Measurements from ENCODE around the gene NF2. TPM values are rescaled to one million over a fixed set of nuclear protein-coding genes. Genes with fewer than 3 reads are reported as not detected.

Gene NF2
- total RNA-seq, 2 experiments from 2014 or later: 23.1 to 24.5 TPM

GRCh38 chr22:29661336-29661735, 57.9 kb downstream of the NF2 start:
- Histone ChIP-seq H3K9me3 (ENCODE audit: control insufficient read depth in 1 of 2, insufficient read depth in 1 of 2, low read length in 2 of 2) (no peaks in the 10 kb centered on the region), H3K4me3 (ENCODE audit: low read length) (no peak overlapping the region), H3K27ac (ENCODE audit: low read depth in 1 of 2, low read length in 2 of 2) (no peak overlapping the region), H3K27me3 (ENCODE audit: control insufficient read depth in 1 of 2, insufficient read depth in 2 of 2, low read length in 2 of 2) (no peaks in the 10 kb centered on the region), H3K4me1 (ENCODE audit: insufficient read depth, low read length) (no peaks in the 10 kb centered on the region), H3K36me3 (ENCODE audit: insufficient read depth, low read length) (peaks cover 57% of the 10 kb centered on the region)
- Mint-ChIP-seq H3K36me3 (ENCODE audit: low read depth) (peaks cover 89% of the 10 kb centered on the region), H3K4me1 (ENCODE audit: low read depth) (no peaks in the 10 kb centered on the region), H3K27me3 (no peaks in the 10 kb centered on the region), H3K9me3 (no peaks in the 10 kb centered on the region), H3K27ac (no peak overlapping the region), H3K4me3 (no peak overlapping the region)
- intact Hi-C loops (cut with DNase I, micrococcal nuclease): no loop called here
- TF ChIP-seq CTCF (IDR thresholded peaks at IDR 0.05): no peak
- no peak for DNase-seq
- no peak for ATAC-seq (ENCODE audit: poor library complexity)
- ChIA-PET POLR2A (no interaction called here), CTCF (no interaction called here)

GRCh38 chr22:29663180-29663821, 59.9 kb downstream of the NF2 start:
- Histone ChIP-seq H3K9me3 (ENCODE audit: control insufficient read depth in 1 of 2, insufficient read depth in 1 of 2, low read length in 2 of 2) (no peaks in the 10 kb centered on the region), H3K4me3 (ENCODE audit: low read length) (no peak overlapping the region), H3K4me1 (ENCODE audit: insufficient read depth, low read length) (no peaks in the 10 kb centered on the region), H3K36me3 (ENCODE audit: insufficient read depth, low read length) (peaks cover 57% of the 10 kb centered on the region), H3K27me3 (ENCODE audit: control insufficient read depth in 1 of 2, insufficient read depth in 2 of 2, low read length in 2 of 2) (no peaks in the 10 kb centered on the region), H3K27ac (ENCODE audit: low read depth in 1 of 2, low read length in 2 of 2) (no peak overlapping the region)
- DNase-seq: no peak
- Mint-ChIP-seq H3K4me1 (ENCODE audit: low read depth) (no peaks in the 10 kb centered on the region), H3K9me3 (no peaks in the 10 kb centered on the region), H3K36me3 (ENCODE audit: low read depth) (peaks cover 88% of the 10 kb centered on the region), H3K4me3 (no peak overlapping the region), H3K27me3 (no peaks in the 10 kb centered on the region), H3K27ac (no peak overlapping the region)
- intact Hi-C loops (cut with DNase I, micrococcal nuclease): no loop called here
- CTCF ChIA-PET: no interaction called here
- no peak for TF ChIP-seq CTCF (IDR thresholded peaks at IDR 0.05)
- ATAC-seq (ENCODE audit: poor library complexity): no peak
- POLR2A ChIA-PET: no interaction called here

GRCh38 chr22:29665486-29665885, 62.1 kb downstream of the NF2 start:
- peaks cover 68% of the 10 kb centered on the region for H3K36me3 ChIP-seq (ENCODE audit: insufficient read depth, low read length)
- no peak for TF ChIP-seq CTCF (IDR thresholded peaks at IDR 0.05)
- Mint-ChIP-seq H3K4me1 (ENCODE audit: low read depth) (no peaks in the 10 kb centered on the region), H3K36me3 (ENCODE audit: low read depth) (peaks cover 87% of the 10 kb centered on the region), H3K9me3 (no peaks in the 10 kb centered on the region), H3K27ac (no peak overlapping the region), H3K4me3 (no peak overlapping the region), H3K27me3 (no peaks in the 10 kb centered on the region)
- no peak for ATAC-seq (ENCODE audit: poor library complexity)
- CTCF ChIA-PET: interaction anchor here (1.0 kb wide), 1 partner anchor 40 kb away, joined by 3 read pairs; no protein-coding TSS in a partner anchor
- H3K27ac ChIP-seq (ENCODE audit: low read depth in 1 of 2, low read length in 2 of 2): no peak overlapping the region
- H3K9me3 ChIP-seq (ENCODE audit: control insufficient read depth in 1 of 2, insufficient read depth in 1 of 2, low read length in 2 of 2): no peaks in the 10 kb centered on the region
- no peaks in the 10 kb centered on the region for H3K27me3 ChIP-seq (ENCODE audit: control insufficient read depth in 1 of 2, insufficient read depth in 2 of 2, low read length in 2 of 2)
- no peaks in the 10 kb centered on the region for H3K4me1 ChIP-seq (ENCODE audit: insufficient read depth, low read length)
- no peak for DNase-seq
- no peak overlapping the region for H3K4me3 ChIP-seq (ENCODE audit: low read length)
- intact Hi-C loops (cut with DNase I, micrococcal nuclease): loop anchor here in 1 of 2 experiments (5.0 kb wide), 1 partner anchor 872 kb away; no protein-coding TSS in a partner anchor
- POLR2A ChIA-PET: no interaction called here

All from CD4-positive, alpha-beta T cell (primary cell).